GM19463 (cell line): ENCODE results near the gene KRT83.

Experiments
- ATAC-seq: cut with Tn5 transposase; IDR thresholded peaks from one replicate; pipeline ENCODE4 v1.9.1; 2021; ENCODE audit warnings: mild to moderate bottlenecking, moderate library complexity; ENCODE audit not compliant: unreplicated experiment

KRT83 gene

DNA sequence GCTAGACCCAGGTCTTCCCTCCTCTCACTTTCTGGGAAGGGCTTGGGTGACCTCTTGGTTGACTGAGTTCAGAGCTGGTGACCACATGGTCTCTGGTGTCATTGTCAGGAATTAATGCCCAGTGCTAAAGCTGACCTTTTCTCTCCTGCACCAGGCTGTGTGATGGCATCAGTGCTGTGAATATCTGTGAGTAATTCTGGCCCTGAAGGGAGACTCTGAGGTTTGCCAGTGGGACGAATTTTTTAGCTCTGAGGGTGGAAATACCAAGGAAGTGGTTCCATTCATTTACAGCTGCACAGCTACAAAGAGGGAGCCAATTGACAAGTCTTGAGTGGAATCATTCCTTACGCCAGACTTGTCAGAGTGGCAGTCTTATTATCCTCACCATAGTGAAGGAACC, 53.0 kb downstream of the KRT83 start:
- ATAC-seq: no peak

DNA sequence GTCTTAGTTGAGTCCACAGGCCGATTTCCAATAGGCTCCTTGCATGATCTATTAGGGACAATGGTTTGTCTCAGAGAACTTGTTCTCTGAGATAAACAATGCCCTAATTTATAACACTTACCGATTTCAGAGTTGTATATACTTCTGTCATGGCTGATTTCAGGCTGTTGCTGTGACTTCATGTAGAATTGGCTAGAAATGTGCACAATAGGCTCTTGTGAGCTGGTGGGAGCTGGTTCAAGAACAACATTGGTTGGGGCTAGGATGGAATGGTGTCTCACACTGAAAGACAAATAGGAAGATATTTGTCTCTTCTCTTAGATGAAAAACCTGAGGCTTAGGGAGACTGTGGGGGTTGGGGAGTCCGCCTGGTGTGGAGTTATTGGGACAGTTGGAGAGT, 53.5 kb downstream of the KRT83 start:
- no peak for ATAC-seq

DNA sequence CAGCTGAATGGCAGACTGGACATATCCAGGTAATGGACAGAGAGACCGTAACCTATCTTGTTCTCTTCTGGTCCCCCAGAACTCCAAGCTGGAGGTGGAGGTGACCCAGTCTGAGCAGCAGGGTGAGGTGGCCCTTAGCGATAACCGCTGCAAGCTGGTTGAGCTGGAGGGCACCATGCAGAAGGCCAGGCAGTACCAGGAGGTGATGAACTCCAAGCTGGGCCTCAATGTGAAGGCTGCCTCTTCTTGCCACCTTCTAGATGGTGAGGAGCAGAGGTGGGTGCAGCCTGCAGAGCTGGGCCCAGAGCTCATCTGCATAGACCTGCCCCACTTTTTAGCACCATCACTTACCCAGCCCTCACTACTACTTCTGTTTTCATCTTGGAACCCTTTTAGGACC, 53.9 kb downstream of the KRT83 start:
- ATAC-seq: no peak

DNA sequence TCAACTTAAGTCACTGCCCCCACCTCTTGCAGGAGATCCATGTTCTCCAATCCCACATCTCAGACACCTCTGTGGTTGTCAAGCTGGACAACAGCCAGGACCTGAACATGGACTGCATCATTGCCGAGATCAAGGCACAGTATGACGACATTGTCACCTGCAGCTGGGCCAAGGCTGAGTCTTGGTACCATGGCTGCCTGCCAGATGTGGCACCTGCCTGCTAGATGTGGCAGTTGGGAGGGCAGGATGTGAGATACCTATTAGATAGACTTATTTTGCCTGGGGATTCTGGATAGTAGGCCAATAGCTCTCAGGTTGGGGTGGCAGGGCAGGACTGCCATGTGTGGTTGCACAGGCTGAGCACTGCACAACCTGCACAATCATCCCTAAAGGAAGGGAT, 54.7 kb downstream of the KRT83 start:
- ATAC-seq: no peak

DNA sequence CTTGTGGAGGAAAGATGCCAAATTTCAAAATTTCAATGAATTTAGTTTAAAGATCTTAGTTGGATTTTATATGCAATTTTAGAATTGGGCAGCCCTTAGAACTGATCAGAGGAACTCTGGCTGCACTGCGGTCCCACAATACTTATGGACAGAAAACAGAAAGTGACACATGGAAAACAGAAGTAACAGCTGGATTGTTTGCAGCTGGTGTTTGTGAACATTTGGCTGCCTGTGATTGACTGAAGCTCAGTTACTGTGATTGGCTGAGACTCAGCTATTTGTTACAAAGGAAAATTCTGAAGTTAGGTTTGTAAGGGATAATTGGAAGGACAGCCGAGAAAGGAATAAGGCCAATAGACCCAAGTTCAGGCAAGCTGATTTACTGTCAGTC, 56.8 kb downstream of the KRT83 start:
- no peak for ATAC-seq
